Hepatocyte (in vitro differentiated cells): ENCODE measurements around the gene SLC6A3. TPM values are rescaled to one million over a fixed set of nuclear protein-coding genes. Genes with fewer than 3 reads are reported as not detected.

Source experiments
- DNase-seq: peaks from one replicate; pipeline ENCODE4 v3.0.0-alpha.2; 2016; ENCODE audit warnings: low spot score
- H2AFZ ChIP-seq: fragments of 200-600 bp; sonication (generic); 2 replicates; pipeline ENCODE4 v1.6.0; 2016; ENCODE audit warnings: antibody characterized with exemption, mild to moderate bottlenecking
- H3K27ac ChIP-seq: fragments of 200-600 bp; sonication (generic); 2 replicates; pipeline ENCODE4 v1.5.1; 2016; ENCODE audit warnings: mild to moderate bottlenecking
- H3K27me3 ChIP-seq: fragments of 200-600 bp; sonication (generic); 2 replicates; pipeline ENCODE4 v1.6.1; 2016
- H3K36me3 ChIP-seq: fragments of 200-600 bp; sonication (generic); replicated peaks from 2 replicates; pipeline ENCODE4 v1.5.1; 2016; ENCODE audit warnings: low read depth; ENCODE audit not compliant: insufficient read depth
- H3K4me1 ChIP-seq: fragments of 200-600 bp; sonication (generic); 2 replicates; pipeline ENCODE4 v1.5.1; 2016; ENCODE audit warnings: mild to moderate bottlenecking, moderate library complexity; ENCODE audit not compliant: insufficient read depth
- H3K4me2 ChIP-seq: fragments of 200-600 bp; sonication (generic); 2 replicates; pipeline ENCODE4 v1.6.0; 2016
- H3K4me3 ChIP-seq: fragments of 200-600 bp; sonication (generic); 2 replicates; pipeline ENCODE4 v1.5.1; 2016; ENCODE audit warnings: mild to moderate bottlenecking
- H3K79me2 ChIP-seq: fragments of 200-600 bp; sonication (generic); 2 replicates; pipeline ENCODE4 v1.6.0; 2017; ENCODE audit warnings: mild to moderate bottlenecking
- H3K9me2 ChIP-seq: fragments of 200-600 bp; sonication (generic); replicated peaks from 2 replicates; pipeline ENCODE4 v1.6.0; 2017; ENCODE audit warnings: mild to moderate bottlenecking; ENCODE audit not compliant: insufficient read depth
- H3K9me3 ChIP-seq: fragments of 200-600 bp; sonication (generic); 2 replicates; pipeline ENCODE4 v1.5.1; 2016; ENCODE audit warnings: low read depth, mild to moderate bottlenecking
- H4K20me1 ChIP-seq: fragments of 200-600 bp; sonication (generic); 2 replicates; pipeline ENCODE4 v1.6.0; 2016; ENCODE audit warnings: mild to moderate bottlenecking; ENCODE audit not compliant: insufficient read depth, poor library complexity, severe bottlenecking
- CTCF ChIP-seq: fragments of 200-600 bp; sonication (generic); IDR thresholded peaks from 2 replicates; pipeline ENCODE4 v1.5.1; 2016; ENCODE audit warnings: antibody characterized with exemption, mild to moderate bottlenecking; ENCODE audit not compliant: poor library complexity
- EZH2 ChIP-seq: fragments of 200-600 bp; sonication (generic); IDR thresholded peaks from 2 replicates; pipeline ENCODE4 v1.6.1; 2016; ENCODE audit warnings: antibody characterized with exemption, mild to moderate bottlenecking, borderline replicate concordance
- EZH2phosphoT487 ChIP-seq: fragments of 200-600 bp; sonication (generic); IDR thresholded peaks from one replicate; pipeline ENCODE4 v1.6.1; 2018; ENCODE audit warnings: antibody characterized with exemption, mild to moderate bottlenecking, low read depth, moderate library complexity; ENCODE audit not compliant: unreplicated experiment, severe bottlenecking
- WGBS: methylation state at CpG from one replicate; pipeline ENCODE4 v1.1.6; 2016; ENCODE audit warnings: low lambda C conversion rate; ENCODE audit errors: missing lambda C conversion rate; 5-methylcytosine and 5-hydroxymethylcytosine counted together
- polyA plus RNA-seq: library from polyadenylated mRNA; unstranded; fragments of >200 nt; fragmentation: Nextera tagmentation; extraction: Ambion mirVana; gene quantifications from 2 replicates; pipeline ENCODE4 v1.2.1, GENCODE V29; 2016
- total RNA-seq: library from RNA; depleted of rRNA; stranded (reverse); fragments of >200 nt; gene quantifications from 2 replicates; pipeline ENCODE4 v1.2.3, GENCODE V29; 2014

SLC6A3 gene
- total and polyA plus RNA-seq, 2 experiments from 2014 or later, result not detected

GRCh38 chr5:1474866-1475543 is 29.8 kb upstream of the SLC6A3 start:
- no peak overlapping the region for H3K4me3 ChIP-seq
- WGBS, result 95% methylated on average over 24 of the region's 24 CpGs
- no peak for DNase-seq
- H2AFZ ChIP-seq, result no peak overlapping the region
- no peak for TF ChIP-seq EZH2phosphoT487
- H3K4me1 ChIP-seq, result no peaks in the 10 kb centered on the region
- no peak overlapping the region for H3K4me2 ChIP-seq
- no peak overlapping the region for H3K27ac ChIP-seq
- H3K79me2 ChIP-seq, result no peaks in the 10 kb centered on the region
- no peaks in the 10 kb centered on the region for H4K20me1 ChIP-seq
- no peaks in the 10 kb centered on the region for H3K9me2 ChIP-seq
- no peaks in the 10 kb centered on the region for H3K36me3 ChIP-seq
- no peaks in the 10 kb centered on the region for H3K9me3 ChIP-seq
- no peaks in the 10 kb centered on the region for H3K27me3 ChIP-seq

GRCh38 chr5:1474183-1474839 is 29.1 kb upstream of the SLC6A3 start:
- 96% methylated on average over 21 of the region's 21 CpGs for WGBS
- no peaks in the 10 kb centered on the region for H3K79me2 ChIP-seq
- H3K4me2 ChIP-seq, result no peak overlapping the region
- no peaks in the 10 kb centered on the region for H3K9me3 ChIP-seq
- H2AFZ ChIP-seq, result no peak overlapping the region
- H3K9me2 ChIP-seq, result no peaks in the 10 kb centered on the region
- DNase-seq, result no peak
- H3K4me3 ChIP-seq, result no peak overlapping the region
- no peak overlapping the region for H3K27ac ChIP-seq
- no peak for TF ChIP-seq EZH2
- TF ChIP-seq EZH2phosphoT487, result no peak
- TF ChIP-seq CTCF, result no peak
- no peaks in the 10 kb centered on the region for H3K4me1 ChIP-seq
- H4K20me1 ChIP-seq, result no peaks in the 10 kb centered on the region
- no peaks in the 10 kb centered on the region for H3K36me3 ChIP-seq
- H3K27me3 ChIP-seq, result no peaks in the 10 kb centered on the region

GRCh38 chr5:1473746-1474145 is 28.5 kb upstream of the SLC6A3 start:
- WGBS, result 97% methylated on average over 12 of the region's 12 CpGs
- no peaks in the 10 kb centered on the region for H4K20me1 ChIP-seq
- no peaks in the 10 kb centered on the region for H3K9me2 ChIP-seq
- no peak for TF ChIP-seq EZH2
- no peak for TF ChIP-seq EZH2phosphoT487
- no peak for TF ChIP-seq CTCF
- H3K9me3 ChIP-seq, result no peaks in the 10 kb centered on the region
- H2AFZ ChIP-seq, result no peak overlapping the region
- H3K36me3 ChIP-seq, result no peaks in the 10 kb centered on the region
- H3K4me2 ChIP-seq, result no peak overlapping the region
- no peak for DNase-seq
- no peak overlapping the region for H3K27ac ChIP-seq
- H3K27me3 ChIP-seq, result no peaks in the 10 kb centered on the region
- no peak overlapping the region for H3K4me3 ChIP-seq
- H3K4me1 ChIP-seq, result no peaks in the 10 kb centered on the region
- no peaks in the 10 kb centered on the region for H3K79me2 ChIP-seq

GRCh38 chr5:1472964-1473628 is 27.9 kb upstream of the SLC6A3 start:
- H3K9me3 ChIP-seq, result no peaks in the 10 kb centered on the region
- no peak overlapping the region for H3K27ac ChIP-seq
- no peak overlapping the region for H2AFZ ChIP-seq
- 98% methylated on average over 23 of the region's 23 CpGs for WGBS
- no peaks in the 10 kb centered on the region for H3K79me2 ChIP-seq
- no peaks in the 10 kb centered on the region for H4K20me1 ChIP-seq
- TF ChIP-seq EZH2phosphoT487 (no peak), EZH2 (no peak), CTCF (no peak)
- no peaks in the 10 kb centered on the region for H3K36me3 ChIP-seq
- H3K27me3 ChIP-seq, result no peaks in the 10 kb centered on the region
- no peaks in the 10 kb centered on the region for H3K9me2 ChIP-seq
- no peaks in the 10 kb centered on the region for H3K4me1 ChIP-seq
- no peak overlapping the region for H3K4me2 ChIP-seq
- DNase-seq, result no peak
- no peak overlapping the region for H3K4me3 ChIP-seq
